Transverse colon (tissue), 4 donors: ENCODE results near the gene PIK3C2G. TPM values are rescaled to one million over a fixed set of nuclear protein-coding genes. Genes with fewer than 3 reads are reported as not detected.

Experiments
- DNase-seq: peaks from one replicate; pipeline ENCODE4 v3.0.0-alpha.2; 2019
- H3K27ac ChIP-seq, 4 donors: fragments of 200-600 bp; sonication (generic); 2 replicates each; pipeline ENCODE4 v1.5.1; 2016 to 2018; ENCODE audit warnings: inconsistent platforms in 4 of 4
- H3K27me3 ChIP-seq: fragments of 200-600 bp; sonication (generic); 2 replicates; pipeline ENCODE4 v1.5.1; 2017; ENCODE audit warnings: inconsistent platforms
- H3K36me3 ChIP-seq, 4 donors: fragments of 200-600 bp; sonication (generic); 2 replicates each; pipeline ENCODE4 v1.5.1; 2017 to 2019; ENCODE audit warnings: inconsistent platforms in 4 of 4
- H3K4me1 ChIP-seq, 4 donors: fragments of 200-600 bp; sonication (generic); 2 replicates each; pipeline ENCODE4 v1.5.1; 2017 to 2020; ENCODE audit warnings: inconsistent platforms in 4 of 4
- H3K4me3 ChIP-seq, 4 donors: fragments of 200-600 bp; sonication (generic); 1 replicate in 1 of 4; 2 replicates in 3 of 4; pipeline versions ENCODE4 v1.5.1 to v1.6.1; 2017 to 2019; ENCODE audit warnings: inconsistent platforms in 4 of 4
- H3K9me3 ChIP-seq, 2 donors: fragments of 200-600 bp; sonication (generic); 2 replicates each; pipeline ENCODE4 v1.5.1; 2017 to 2019; ENCODE audit warnings: inconsistent platforms in 2 of 2
- EP300 ChIP-seq: sonication (generic); formaldehyde crosslinking; IDR thresholded peaks from one replicate; pipeline ENCODE4 v1.6.1; 2017; ENCODE audit warnings: antibody characterized with exemption, low read depth
- POLR2A ChIP-seq: fragments of 450-650 bp; IDR thresholded peaks from one replicate; pipeline ENCODE4 v1.6.1; 2016; ENCODE audit warnings: antibody characterized with exemption, mild to moderate bottlenecking, moderate library complexity
- POLR2AphosphoS5 ChIP-seq, 3 donors: sonication (generic); formaldehyde crosslinking; IDR thresholded peaks; one replicate each; pipeline ENCODE4 v1.6.1; 2016; ENCODE audit warnings: antibody characterized with exemption in 3 of 3
- WGBS, 2 donors: methylation state at CpG; one replicate each; pipeline ENCODE4 v1.1.5; 2018; ENCODE audit warnings: low coverage in 1 of 2; 5-methylcytosine and 5-hydroxymethylcytosine counted together
- in situ Hi-C, 4 donors: fragments of 200-750 bp; cut with MboI; loops; one replicate each; pipeline versions ENCODE4 v1.15.0 to v1.15.1; 2017; ENCODE audit warnings: low sequenced_read_pairs in 3 of 4, low pct_ligation_motif_present in 1 of 4, low pct_unique_long_range_greater_than_20kb in 1 of 4
- intact Hi-C: fragments of 100-400 bp; cut with DNase I; formaldehyde crosslinking; loops from one replicate; pipeline ENCODE4 v1.15.1; 2023; ENCODE audit warnings: low total_unique reads
- total RNA-seq, 4 donors: library from RNA; depleted of rRNA; stranded (reverse); fragments of >200 nt; gene quantifications; one replicate each; pipeline ENCODE4 v1.1.0, GENCODE V29; 2016
- TF ChIP-seq, protein P1 (sequence below), 5 experiments: fragments of 200-600 bp in 3 of 5; fragments of 450-650 bp in 2 of 5; sonication (generic) in 3 of 5; IDR thresholded peaks; 1 replicate in 2 of 5; 2 replicates in 3 of 5; pipeline ENCODE4 v1.5.1; 2016 to 2017; ENCODE audit warnings: antibody characterized with exemption in 5 of 5, inconsistent platforms in 3 of 5, mild to moderate bottlenecking in 2 of 5, moderate library complexity in 1 of 5

Gene PIK3C2G
- total RNA-seq, 4 donors from 2014 or later = 0.32 to 2.7 (median 1.1) TPM

DNA sequence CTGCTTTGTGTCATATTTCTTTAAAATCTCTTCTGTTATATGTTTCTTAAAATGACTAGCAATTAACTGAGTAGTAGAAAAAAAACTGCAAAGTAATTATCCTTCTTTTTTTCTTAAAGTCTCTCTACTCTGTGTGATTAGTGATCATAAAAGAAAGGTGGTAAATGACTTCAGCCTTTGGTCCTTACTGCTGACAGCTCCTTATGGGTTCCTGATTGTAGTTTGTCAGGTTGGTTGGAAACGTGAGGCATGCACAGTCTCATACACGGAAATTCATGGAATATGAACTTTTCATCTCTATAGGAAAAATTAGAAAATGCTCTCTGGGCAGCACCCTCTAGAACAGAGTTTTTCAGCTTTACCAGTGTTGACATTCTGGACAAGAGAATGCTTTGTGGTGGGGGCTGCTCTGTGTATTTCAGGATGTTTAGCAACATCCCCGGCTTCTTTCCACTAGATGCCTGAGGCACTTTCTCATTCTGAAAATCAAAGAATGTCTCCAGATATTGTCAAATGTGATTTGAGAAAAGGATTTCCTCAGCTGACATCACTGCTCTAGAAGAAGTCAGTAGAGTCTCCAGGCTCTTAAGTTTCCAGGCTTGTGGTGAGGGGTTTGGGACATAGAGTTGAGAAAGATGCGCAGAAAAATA lies 121.0 kb downstream of the PIK3C2G start:
- Histone ChIP-seq H3K36me3 (no peaks in the 10 kb centered on the region), H3K9me3 (no peaks in the 10 kb centered on the region), H3K4me3 (no peak overlapping the region), H3K4me1 (peaks cover 0 to 13% (median 0%) of the 10 kb centered on the region in 4 donors), H3K27me3 (no peaks in the 10 kb centered on the region), H3K27ac (no peak overlapping the region)
- DNase-seq = no peak
- TF ChIP-seq POLR2AphosphoS5 (IDR thresholded peaks at IDR 0.05) (no peak), EP300 (no peak)
- 66 to 87% methylated on average over 3 to 4 of the region's 4 CpGs for WGBS, 2 donors
- in situ Hi-C loops (no loop called here), intact Hi-C loops (no loop called here)

DNA sequence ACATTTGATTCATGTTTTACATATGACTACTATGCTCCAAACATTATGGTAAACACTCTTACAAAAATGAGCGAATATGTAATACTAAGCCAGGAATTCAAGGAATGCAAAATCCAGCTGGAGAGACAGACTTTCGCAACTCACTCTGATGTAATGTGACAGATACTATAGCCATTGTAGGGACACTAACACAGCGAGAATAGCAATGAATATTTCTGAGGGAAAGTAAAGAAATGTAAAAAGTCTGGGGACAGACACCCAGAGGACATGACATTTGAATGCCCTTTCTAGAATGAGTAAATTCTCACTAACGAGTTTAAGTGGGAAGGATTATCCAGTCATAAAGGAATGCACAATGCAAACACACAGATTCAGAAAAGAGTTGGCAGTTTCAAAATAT lies 121.9 kb downstream of the PIK3C2G start:
- 45 to 58% methylated on average over 4 of the region's 4 CpGs for WGBS, 2 donors
- no peak overlapping the region for H3K27ac ChIP-seq

DNA sequence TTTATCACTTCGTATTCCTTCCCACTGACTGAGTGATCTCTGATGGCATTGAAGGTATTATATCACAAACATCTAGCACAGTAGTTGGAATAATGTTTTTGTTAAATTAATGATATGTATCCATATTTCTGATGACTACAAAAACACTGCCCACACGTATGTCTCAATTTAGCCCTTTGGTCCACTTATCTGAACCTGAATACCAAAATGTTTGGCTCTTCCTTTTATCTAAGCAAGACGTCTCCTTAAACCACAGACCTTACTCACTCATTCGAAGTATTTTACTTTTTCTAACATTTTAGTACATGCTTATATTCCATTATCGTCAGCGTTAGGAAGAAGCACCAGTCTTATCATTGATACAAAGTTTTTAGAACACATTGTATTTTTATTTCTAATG lies 126.4 kb downstream of the PIK3C2G start:
- 78 to 92% methylated on average over 6 of the region's 6 CpGs for WGBS, 2 donors
- intact Hi-C loops = no loop called here
- TF ChIP-seq POLR2A (no peak), EP300 (no peak), POLR2AphosphoS5 (IDR thresholded peaks at IDR 0.05) (no peak)
- TF ChIP-seq, protein P1, sequence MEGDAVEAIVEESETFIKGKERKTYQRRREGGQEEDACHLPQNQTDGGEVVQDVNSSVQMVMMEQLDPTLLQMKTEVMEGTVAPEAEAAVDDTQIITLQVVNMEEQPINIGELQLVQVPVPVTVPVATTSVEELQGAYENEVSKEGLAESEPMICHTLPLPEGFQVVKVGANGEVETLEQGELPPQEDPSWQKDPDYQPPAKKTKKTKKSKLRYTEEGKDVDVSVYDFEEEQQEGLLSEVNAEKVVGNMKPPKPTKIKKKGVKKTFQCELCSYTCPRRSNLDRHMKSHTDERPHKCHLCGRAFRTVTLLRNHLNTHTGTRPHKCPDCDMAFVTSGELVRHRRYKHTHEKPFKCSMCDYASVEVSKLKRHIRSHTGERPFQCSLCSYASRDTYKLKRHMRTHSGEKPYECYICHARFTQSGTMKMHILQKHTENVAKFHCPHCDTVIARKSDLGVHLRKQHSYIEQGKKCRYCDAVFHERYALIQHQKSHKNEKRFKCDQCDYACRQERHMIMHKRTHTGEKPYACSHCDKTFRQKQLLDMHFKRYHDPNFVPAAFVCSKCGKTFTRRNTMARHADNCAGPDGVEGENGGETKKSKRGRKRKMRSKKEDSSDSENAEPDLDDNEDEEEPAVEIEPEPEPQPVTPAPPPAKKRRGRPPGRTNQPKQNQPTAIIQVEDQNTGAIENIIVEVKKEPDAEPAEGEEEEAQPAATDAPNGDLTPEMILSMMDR (IDR thresholded peaks at IDR 0.05) = no peak

More for the DNA sequence above, 121.9 kb downstream of the PIK3C2G start:
- no peak for DNase-seq
- in situ Hi-C loops (no loop called here), intact Hi-C loops (no loop called here)
- Histone ChIP-seq H3K9me3 (no peaks in the 10 kb centered on the region), H3K36me3 (no peaks in the 10 kb centered on the region), H3K4me1 (peaks cover 0 to 13% (median 0%) of the 10 kb centered on the region in 4 donors), H3K4me3 (no peak overlapping the region), H3K27me3 (no peaks in the 10 kb centered on the region)
- peak in 1 of 3 donors; percentile 46 for TF ChIP-seq POLR2AphosphoS5 (IDR thresholded peaks at IDR 0.05)
- no peak for TF ChIP-seq EP300
- no peak for TF ChIP-seq POLR2A
- TF ChIP-seq, protein P1 (IDR thresholded peaks at IDR 0.05) = no peak

DNA sequence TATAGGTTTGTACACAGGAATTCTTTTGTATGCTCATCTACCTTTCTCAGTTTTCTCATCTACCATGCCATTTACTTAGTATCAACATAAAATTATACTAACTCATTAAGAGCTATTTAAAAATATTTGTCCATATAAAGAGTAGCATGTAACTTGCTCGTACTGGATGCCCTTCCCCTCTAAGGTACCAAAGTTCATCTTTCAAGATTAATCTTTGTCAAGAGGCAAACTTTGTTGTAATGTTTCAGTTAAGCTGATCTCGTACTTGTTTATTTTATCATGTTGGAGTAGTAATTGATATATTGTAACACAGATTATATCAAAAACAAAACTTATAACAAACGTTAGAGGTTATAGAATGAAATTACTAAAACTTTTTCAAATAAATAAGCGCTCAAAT lies 128.5 kb downstream of the PIK3C2G start:
- Histone ChIP-seq H3K36me3 (no peaks in the 10 kb centered on the region), H3K4me3 (no peak overlapping the region), H3K27me3 (no peaks in the 10 kb centered on the region), H3K27ac (no peak overlapping the region), H3K4me1 (no peaks in the 10 kb centered on the region), H3K9me3 (no peaks in the 10 kb centered on the region)
- intact Hi-C loops (no loop called here), in situ Hi-C loops (no loop called here)
- no peak for DNase-seq
- no peak for TF ChIP-seq EP300
- TF ChIP-seq, protein P1 (IDR thresholded peaks at IDR 0.05) = no peak
- TF ChIP-seq POLR2AphosphoS5 (IDR thresholded peaks at IDR 0.05) = no peak
- TF ChIP-seq POLR2A = no peak
- 41 to 52% methylated on average over 4 of the region's 4 CpGs for WGBS, 2 donors

More for the DNA sequence above, 126.4 kb downstream of the PIK3C2G start:
- DNase-seq = no peak
- H3K27me3 ChIP-seq = no peaks in the 10 kb centered on the region
- H3K36me3 ChIP-seq = no peaks in the 10 kb centered on the region
- H3K4me3 ChIP-seq = no peak overlapping the region
- no peak overlapping the region for H3K27ac ChIP-seq
- in situ Hi-C loops = no loop called here
- H3K9me3 ChIP-seq = no peaks in the 10 kb centered on the region
- H3K4me1 ChIP-seq = peaks cover 0 to 9% (median 0%) of the 10 kb centered on the region in 4 donors
